Body of pancreas (tissue), 4 donors: ENCODE results near the gene C20orf141. TPM values are rescaled to one million over a fixed set of nuclear protein-coding genes. Genes with fewer than 3 reads are reported as not detected.

Experiments used
- ATAC-seq: fragments of 150-250 bp; one replicate; pipeline ENCODE4 v1.9.1; 2016
- DNase-seq, 4 donors: peaks; one replicate each; pipeline ENCODE4 v3.0.0-alpha.2; 2019
- H3K27ac ChIP-seq, 4 donors: fragments of 200-600 bp; sonication (generic); 1 replicate in 3 of 4; 2 replicates in 1 of 4; pipeline versions ENCODE4 v1.5.1 to v1.6.1; 2016 to 2019; ENCODE audit warnings: mild to moderate bottlenecking in 1 of 4, mixed read lengths in 1 of 4, moderate library complexity in 1 of 4
- H3K27me3 ChIP-seq, 2 donors: fragments of 200-600 bp; sonication (generic); one replicate each; pipeline ENCODE4 v1.6.0; 2016; ENCODE audit warnings: mild to moderate bottlenecking in 1 of 2
- H3K36me3 ChIP-seq, 2 donors: fragments of 200-600 bp; sonication (generic); replicated peaks in 1 of 2; 2 replicates each; pipeline ENCODE4 v1.5.1; 2016; ENCODE audit warnings: low read depth in 2 of 2; ENCODE audit not compliant: insufficient read depth in 1 of 2
- H3K4me1 ChIP-seq: fragments of 200-600 bp; sonication (generic); one replicate; pipeline ENCODE4 v1.6.0; 2016
- H3K4me3 ChIP-seq, 2 donors: fragments of 200-600 bp; sonication (generic); 1 replicate in 1 of 2; 2 replicates in 1 of 2; pipeline ENCODE4 v1.5.1; 2016 to 2019
- H3K9me3 ChIP-seq, 3 donors: fragments of 200-600 bp; sonication (generic); 1 replicate in 2 of 3; 2 replicates in 1 of 3; pipeline ENCODE4 v1.5.1; 2016
- CTCF ChIP-seq, 7 experiments: fragments of 450-650 bp in 4 of 7; fragments of 200-600 bp in 3 of 7; sonication (generic) in 3 of 7; IDR thresholded peaks; one replicate each; pipeline ENCODE4 v1.5.1; 2016 to 2019; ENCODE audit warnings: antibody characterized with exemption in 7 of 7
- POLR2A ChIP-seq, 3 donors: fragments of 450-650 bp; IDR thresholded peaks; one replicate each; pipeline ENCODE4 v1.6.1; 2016; ENCODE audit warnings: antibody characterized with exemption in 3 of 3, mild to moderate bottlenecking in 2 of 3
- WGBS, 2 donors: methylation state at CpG; one replicate each; pipeline ENCODE4 v1.1.5; 2017; 5-methylcytosine and 5-hydroxymethylcytosine counted together
- intact Hi-C: fragments of 100-400 bp; cut with DNase I; formaldehyde crosslinking; loops from one replicate; pipeline ENCODE4 v1.15.1; 2023
- total RNA-seq, 2 donors: library from RNA; depleted of rRNA; stranded (reverse); fragments of >200 nt; gene quantifications; one replicate each; pipeline ENCODE4 v1.1.0, GENCODE V29; 2016

Gene C20orf141
- total RNA-seq, 2 donors from 2014 or later, result not detected

- DNase-seq (no peak), ATAC-seq (no peak)
- no peak for TF ChIP-seq CTCF (IDR thresholded peaks at IDR 0.05)
- no peak for TF ChIP-seq POLR2A (IDR thresholded peaks at IDR 0.05)
- peaks cover 3% of the 10 kb centered on the region for H3K4me1 ChIP-seq
- no peak overlapping the region for H3K4me3 ChIP-seq
- no peaks in the 10 kb centered on the region for H3K9me3 ChIP-seq
- H3K27ac ChIP-seq, result no peak overlapping the region
- intact Hi-C loops, result no loop called here
- H3K27me3 ChIP-seq, result no peaks in the 10 kb centered on the region
- H3K36me3 ChIP-seq, result no peaks in the 10 kb centered on the region
- 84 to 90% methylated on average over 5 of the region's 5 CpGs for WGBS, 2 donors
Observed at GRCh38 chr20:2846698-2847097, 31.9 kb downstream of the C20orf141 start.

GRCh38 chr20:2847802-2848201 is 33.0 kb downstream of the C20orf141 start:
- no peaks in the 10 kb centered on the region for H3K27me3 ChIP-seq
- DNase-seq, result no peak
- intact Hi-C loops, result no loop called here
- no peaks in the 10 kb centered on the region for H3K36me3 ChIP-seq
- WGBS, 2 donors, result 87% methylated on average over 4 of the region's 4 CpGs
- H3K4me3 ChIP-seq, result no peak overlapping the region
- H3K4me1 ChIP-seq, result no peaks in the 10 kb centered on the region
- no peak for TF ChIP-seq CTCF (IDR thresholded peaks at IDR 0.05)
- TF ChIP-seq POLR2A (IDR thresholded peaks at IDR 0.05), result no peak
- no peaks in the 10 kb centered on the region for H3K9me3 ChIP-seq
- ATAC-seq, result no peak
- H3K27ac ChIP-seq, result no peak overlapping the region

GRCh38 chr20:2849529-2849928 is 34.7 kb downstream of the C20orf141 start:
- Histone ChIP-seq H3K27ac (no peak overlapping the region), H3K36me3 (no peaks in the 10 kb centered on the region), H3K9me3 (no peaks in the 10 kb centered on the region), H3K4me1 (no peaks in the 10 kb centered on the region), H3K4me3 (no peak overlapping the region), H3K27me3 (no peaks in the 10 kb centered on the region)
- WGBS, 2 donors, result 87 to 89% methylated on average over 3 to 4 of the region's 4 CpGs
- TF ChIP-seq CTCF (IDR thresholded peaks at IDR 0.05) (no peak), POLR2A (IDR thresholded peaks at IDR 0.05) (no peak)
- no peak for ATAC-seq
- no peak for DNase-seq
- intact Hi-C loops, result no loop called here

- DNase-seq, result no peak
- intact Hi-C loops, result no loop called here
- WGBS, 2 donors, result 86 to 97% methylated on average over 3 to 10 of the region's 10 CpGs
Observed at GRCh38 chr20:2851086-2851485, 36.3 kb downstream of the C20orf141 start.

More at GRCh38 chr20:2851086-2851485, 36.3 kb downstream of the C20orf141 start:
- TF ChIP-seq POLR2A (IDR thresholded peaks at IDR 0.05) (no peak), CTCF (IDR thresholded peaks at IDR 0.05) (no peak)
- H3K9me3 ChIP-seq, result no peaks in the 10 kb centered on the region
- H3K4me1 ChIP-seq, result no peaks in the 10 kb centered on the region
- H3K36me3 ChIP-seq, result no peaks in the 10 kb centered on the region
- no peak overlapping the region for H3K4me3 ChIP-seq
- H3K27me3 ChIP-seq, result no peaks in the 10 kb centered on the region
- ATAC-seq, result no peak
- H3K27ac ChIP-seq, result no peak overlapping the region
